Measurements from ENCODE around the gene ARHGAP24.

GRCh38 chr4:85672116-85672515 is 197.2 kb downstream of the ARHGAP24 start:
- no peak for TF ChIP-seq CTCF (IDR thresholded peaks at IDR 0.05)
- no peak for TF ChIP-seq EP300 (IDR thresholded peaks at IDR 0.05)

All from ovary (tissue), 3 donors.